ENCODE measurements around the gene SNN. TPM values are rescaled to one million over a fixed set of nuclear protein-coding genes. Genes with fewer than 3 reads are reported as not detected.

Gene SNN
- total RNA-seq, 2 donors from 2014 or later, result 7.5 to 10.9 TPM

DNA sequence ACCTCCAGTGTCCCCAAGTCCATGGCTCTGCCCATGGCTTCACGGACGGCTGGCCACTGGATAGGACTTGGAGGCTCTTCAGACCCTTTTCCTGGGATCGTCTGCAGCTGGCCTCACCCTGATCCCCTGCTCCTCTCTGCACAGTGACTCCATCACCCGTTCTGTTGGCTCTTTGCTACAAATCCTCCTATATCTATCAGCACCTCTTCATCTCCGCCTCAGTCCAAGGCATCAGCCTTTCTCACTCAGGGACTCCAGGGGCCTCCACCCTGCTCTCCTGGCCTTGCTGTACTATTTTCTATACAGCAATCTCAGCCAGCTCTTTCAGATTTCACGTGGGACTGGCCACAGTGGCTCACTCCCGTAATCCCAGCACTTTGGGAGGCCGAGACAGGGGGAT, 10.7 kb upstream of the SNN start:
- Histone ChIP-seq H3K27ac (no peak overlapping the region), H3K4me1 (no peaks in the 10 kb centered on the region), H3K36me3 (replicated peaks in 1 of 2; ENCODE audit: insufficient read depth in 1 of 2, low read depth in 2 of 2) (no peaks in the 10 kb centered on the region), H3K27me3 (no peaks in the 10 kb centered on the region), H3K4me3 (no peak overlapping the region), H3K9me3 (no peaks in the 10 kb centered on the region)
- no peak for DNase-seq
- no peak for ATAC-seq
- TF ChIP-seq POLR2A (IDR thresholded peaks at IDR 0.05), result no peak
- TF ChIP-seq, protein P1, sequence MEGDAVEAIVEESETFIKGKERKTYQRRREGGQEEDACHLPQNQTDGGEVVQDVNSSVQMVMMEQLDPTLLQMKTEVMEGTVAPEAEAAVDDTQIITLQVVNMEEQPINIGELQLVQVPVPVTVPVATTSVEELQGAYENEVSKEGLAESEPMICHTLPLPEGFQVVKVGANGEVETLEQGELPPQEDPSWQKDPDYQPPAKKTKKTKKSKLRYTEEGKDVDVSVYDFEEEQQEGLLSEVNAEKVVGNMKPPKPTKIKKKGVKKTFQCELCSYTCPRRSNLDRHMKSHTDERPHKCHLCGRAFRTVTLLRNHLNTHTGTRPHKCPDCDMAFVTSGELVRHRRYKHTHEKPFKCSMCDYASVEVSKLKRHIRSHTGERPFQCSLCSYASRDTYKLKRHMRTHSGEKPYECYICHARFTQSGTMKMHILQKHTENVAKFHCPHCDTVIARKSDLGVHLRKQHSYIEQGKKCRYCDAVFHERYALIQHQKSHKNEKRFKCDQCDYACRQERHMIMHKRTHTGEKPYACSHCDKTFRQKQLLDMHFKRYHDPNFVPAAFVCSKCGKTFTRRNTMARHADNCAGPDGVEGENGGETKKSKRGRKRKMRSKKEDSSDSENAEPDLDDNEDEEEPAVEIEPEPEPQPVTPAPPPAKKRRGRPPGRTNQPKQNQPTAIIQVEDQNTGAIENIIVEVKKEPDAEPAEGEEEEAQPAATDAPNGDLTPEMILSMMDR (IDR thresholded peaks at IDR 0.05), result no peak
- 79 to 81% methylated on average over 8 of the region's 8 CpGs for WGBS, 2 donors
- intact Hi-C loops (cut with DNase I), result no loop called here

DNA sequence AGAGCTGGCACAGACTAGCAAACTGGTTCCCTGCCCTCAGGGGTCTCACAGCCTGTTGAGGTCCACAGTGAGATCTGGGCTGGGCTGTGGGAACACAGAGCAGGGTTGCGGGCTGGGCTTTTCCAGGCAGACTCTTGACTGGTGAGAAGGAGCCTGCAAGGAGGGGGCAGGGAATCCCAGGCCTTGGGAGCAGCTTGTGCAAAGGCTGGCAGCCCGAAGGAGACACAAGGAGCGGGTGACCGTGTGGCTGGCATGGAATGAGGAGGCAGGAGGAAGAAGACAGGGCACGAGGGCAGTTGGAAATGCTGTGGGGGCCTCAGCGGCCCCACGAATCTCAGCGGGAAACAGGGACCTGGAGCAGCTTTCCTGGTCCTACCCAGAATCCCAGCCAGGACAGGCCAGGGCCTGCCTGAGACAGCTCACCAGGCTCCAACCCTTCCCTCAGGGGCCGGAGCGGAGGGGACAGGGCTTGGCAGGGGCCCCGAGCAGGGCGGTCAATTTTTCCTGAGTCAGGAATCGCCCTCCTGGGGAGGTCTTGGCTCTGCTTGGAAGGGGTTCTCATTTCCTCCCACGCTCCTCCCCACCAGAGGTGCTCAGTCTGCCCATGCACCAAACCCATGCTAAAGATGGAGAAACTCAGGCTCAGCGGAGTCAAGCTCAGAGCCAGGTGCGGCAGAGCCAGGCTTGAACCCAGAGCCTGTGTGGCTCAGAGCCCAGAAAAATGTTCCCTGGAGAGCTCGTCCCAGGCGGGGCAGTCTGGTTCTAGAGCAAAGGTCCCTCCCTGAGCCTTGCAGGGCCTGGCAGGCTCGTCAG, 9.2 kb upstream of the SNN start:
- Histone ChIP-seq H3K27me3 (no peaks in the 10 kb centered on the region), H3K9me3 (no peaks in the 10 kb centered on the region), H3K4me1 (no peaks in the 10 kb centered on the region), H3K36me3 (replicated peaks in 1 of 2; ENCODE audit: insufficient read depth in 1 of 2, low read depth in 2 of 2) (no peaks in the 10 kb centered on the region), H3K27ac (no peak overlapping the region), H3K4me3 (no peak overlapping the region)
- 68 to 81% methylated on average over 13 to 19 of the region's 19 CpGs for WGBS, 2 donors
- DNase-seq (no peak), ATAC-seq (no peak)
- TF ChIP-seq, protein P1 (IDR thresholded peaks at IDR 0.05), result no peak
- TF ChIP-seq POLR2A (IDR thresholded peaks at IDR 0.05), result no peak
- intact Hi-C loops (cut with DNase I), result no loop called here

DNA sequence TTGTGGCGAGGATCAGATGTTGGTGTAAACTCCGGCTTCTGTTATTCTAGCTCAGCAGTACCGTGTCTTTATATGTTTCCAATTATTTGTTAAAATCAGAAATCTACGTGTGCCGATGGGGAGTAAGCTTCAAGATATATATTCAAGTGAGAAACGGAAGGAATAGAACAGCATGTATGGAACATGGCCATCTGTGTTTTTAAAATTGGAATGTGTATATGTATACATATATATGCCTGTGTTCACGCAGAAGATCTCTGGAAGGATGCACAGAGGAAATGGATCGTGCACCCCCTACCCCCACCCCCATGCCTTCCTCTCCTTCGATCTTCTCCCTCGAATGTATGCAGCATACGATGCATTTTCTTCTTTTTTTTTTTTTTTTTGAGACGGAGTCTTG, 7.7 kb upstream of the SNN start:
- H3K4me3 ChIP-seq, result no peak overlapping the region
- H3K36me3 ChIP-seq (replicated peaks in 1 of 2; ENCODE audit: insufficient read depth in 1 of 2, low read depth in 2 of 2), result no peaks in the 10 kb centered on the region
- TF ChIP-seq, protein P1 (IDR thresholded peaks at IDR 0.05), result no peak
- no peak for TF ChIP-seq POLR2A (IDR thresholded peaks at IDR 0.05)
- ATAC-seq (no peak), DNase-seq (no peak)
- H3K27ac ChIP-seq, result no peak overlapping the region
- H3K9me3 ChIP-seq, result no peaks in the 10 kb centered on the region
- intact Hi-C loops (cut with DNase I), result no loop called here
- no peaks in the 10 kb centered on the region for H3K4me1 ChIP-seq
- H3K27me3 ChIP-seq, result no peaks in the 10 kb centered on the region
- 76 to 82% methylated on average over 12 of the region's 12 CpGs for WGBS, 2 donors

DNA sequence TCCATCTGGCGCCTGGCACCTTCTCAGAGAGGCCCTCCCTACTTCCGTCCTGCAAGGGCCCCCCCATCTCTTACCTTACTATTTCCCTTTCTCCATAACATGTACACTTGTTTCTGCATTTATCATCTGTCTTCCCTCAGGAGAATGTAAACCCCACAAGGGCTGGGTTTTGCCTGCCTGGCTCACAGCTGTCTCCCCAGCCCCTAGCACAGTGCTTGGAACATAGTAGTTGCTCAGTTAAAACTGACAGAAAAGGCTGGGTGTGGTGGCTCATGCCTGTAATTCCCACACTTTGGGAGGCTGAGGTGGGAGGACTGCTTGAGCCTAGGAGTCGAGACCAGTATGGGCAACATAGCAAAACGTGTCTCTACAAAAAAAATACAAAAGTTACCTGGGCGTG, 5.7 kb upstream of the SNN start:
- WGBS, 2 donors, result 82 to 85% methylated on average over 5 of the region's 5 CpGs
- H3K4me1 ChIP-seq, result no peaks in the 10 kb centered on the region
- intact Hi-C loops (cut with DNase I), result no loop called here
- no peaks in the 10 kb centered on the region for H3K27me3 ChIP-seq
- ATAC-seq (no peak), DNase-seq (no peak)
- TF ChIP-seq, protein P1 (IDR thresholded peaks at IDR 0.05), result no peak
- TF ChIP-seq POLR2A (IDR thresholded peaks at IDR 0.05), result no peak
- no peak overlapping the region for H3K27ac ChIP-seq
- H3K9me3 ChIP-seq, result no peaks in the 10 kb centered on the region
- H3K36me3 ChIP-seq (replicated peaks in 1 of 2; ENCODE audit: insufficient read depth in 1 of 2, low read depth in 2 of 2), result no peaks in the 10 kb centered on the region
- no peak overlapping the region for H3K4me3 ChIP-seq

DNA sequence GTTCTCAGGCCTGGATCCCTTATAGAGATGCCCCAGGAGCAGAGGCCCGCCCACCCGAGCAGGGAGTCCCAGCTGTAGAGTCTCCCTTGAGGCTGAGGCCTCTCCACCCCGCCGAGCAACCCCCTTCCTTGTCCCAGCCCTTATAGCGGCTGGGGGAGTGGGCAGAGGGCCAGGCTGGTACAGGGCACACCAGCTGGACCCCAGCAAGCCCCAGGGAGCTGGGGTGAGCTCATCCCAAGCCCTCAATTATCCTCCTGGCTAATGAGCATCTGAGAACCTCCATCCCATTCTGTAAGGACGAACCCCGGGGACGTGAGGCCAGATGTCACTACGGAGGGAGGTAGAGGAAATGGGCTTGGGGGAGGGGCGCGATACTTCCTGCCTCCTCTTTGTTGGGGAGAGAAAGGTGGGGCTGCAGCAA, 3.2 kb upstream of the SNN start:
- DNase-seq, result no peak
- ATAC-seq, result no peak
- H3K27me3 ChIP-seq, result no peaks in the 10 kb centered on the region
- peaks cover 14% of the 10 kb centered on the region for H3K4me1 ChIP-seq
- no peaks in the 10 kb centered on the region for H3K9me3 ChIP-seq
- H3K36me3 ChIP-seq (replicated peaks in 1 of 2; ENCODE audit: insufficient read depth in 1 of 2, low read depth in 2 of 2), result no peaks in the 10 kb centered on the region
- WGBS, 2 donors, result 60 to 67% methylated on average over 9 to 11 of the region's 11 CpGs
- intact Hi-C loops (cut with DNase I), result no loop called here
- no peak for TF ChIP-seq POLR2A (IDR thresholded peaks at IDR 0.05)
- TF ChIP-seq, protein P1 (IDR thresholded peaks at IDR 0.05), result no peak
- H3K27ac ChIP-seq, result no peak overlapping the region
- no peak overlapping the region for H3K4me3 ChIP-seq
